DND-41 (cell line): ENCODE measurements around the gene PIK3R2.
A peak's percentile ranks its signal among the peaks of the same experiment; 100 is the strongest.
"Not testable (repeated sequence)": the region's sequence is repeated elsewhere in the genome, so short reads cannot be mapped to it uniquely, and the experiment has no call there.

Experiments used
- ATAC-seq: fragments of 200-7000 bp; cut with Tn5 transposase; 3 replicates; pipeline ENCODE4 v1.9.1; 2021; ENCODE audit warnings: low read depth; ENCODE audit not compliant: insufficient read depth
- DNase-seq: peaks from one replicate; pipeline ENCODE4 v3.0.0-alpha.2; 2020
- H2AFZ ChIP-seq: 2 replicates; pipeline ENCODE4 v1.6.0; 2012; ENCODE audit warnings: low read depth, low read length
- H3K27ac ChIP-seq: 2 replicates; pipeline ENCODE4 v1.5.1; 2012; ENCODE audit warnings: low read length, inconsistent platforms
- H3K27me3 ChIP-seq: fragments of 200-600 bp; sonication (generic); 2 replicates; pipeline ENCODE4 v1.6.0; 2012; ENCODE audit warnings: low read length, mild to moderate bottlenecking, inconsistent platforms; ENCODE audit not compliant: insufficient read depth, poor library complexity
- H3K36me3 ChIP-seq: 2 replicates; pipeline ENCODE4 v1.5.1; 2012; ENCODE audit warnings: low read length, inconsistent platforms; ENCODE audit not compliant: insufficient read depth
- H3K4me1 ChIP-seq: 2 replicates; pipeline ENCODE4 v1.5.1; 2012; ENCODE audit warnings: mild to moderate bottlenecking, low read length; ENCODE audit not compliant: insufficient read depth
- H3K4me2 ChIP-seq: 2 replicates; pipeline ENCODE4 v1.6.0; 2012; ENCODE audit warnings: mild to moderate bottlenecking, moderate library complexity, low read length, inconsistent platforms; ENCODE audit not compliant: insufficient read depth
- H3K4me3 ChIP-seq, 2 experiments: fragments of 200-600 bp in 1 of 2; shearing (Covaris generic) in 1 of 2; 2 replicates each; pipeline ENCODE4 v1.5.1; 2012 to 2016; ENCODE audit warnings: inconsistent platforms in 2 of 2, low read length in 2 of 2, mild to moderate bottlenecking in 2 of 2, low read depth in 1 of 2, moderate library complexity in 1 of 2
- H3K79me2 ChIP-seq: 2 replicates; pipeline ENCODE4 v1.6.0; 2012; ENCODE audit warnings: low read length, inconsistent platforms; ENCODE audit not compliant: insufficient read depth
- H3K9ac ChIP-seq: 2 replicates; pipeline ENCODE4 v1.6.0; 2012; ENCODE audit warnings: low read depth, mild to moderate bottlenecking, inconsistent platforms, low read length, moderate library complexity
- H3K9me3 ChIP-seq: 2 replicates; pipeline ENCODE4 v1.5.1; 2012; ENCODE audit warnings: low read length, moderate library complexity, mild to moderate bottlenecking, inconsistent platforms; ENCODE audit not compliant: insufficient read depth, severe bottlenecking
- H4K20me1 ChIP-seq: 2 replicates; pipeline ENCODE4 v1.6.0; 2012; ENCODE audit warnings: low read length; ENCODE audit not compliant: insufficient read depth
- EZH2 ChIP-seq: IDR thresholded peaks from 3 replicates; pipeline ENCODE4 v1.6.1; 2012; ENCODE audit warnings: borderline replicate concordance, low read depth, mild to moderate bottlenecking, moderate library complexity, low read length, inconsistent platforms; ENCODE audit not compliant: severe bottlenecking
- TF ChIP-seq, protein P1 (sequence below): IDR thresholded peaks from 2 replicates; pipeline ENCODE4 v1.5.1; 2012; ENCODE audit warnings: borderline replicate concordance, low read length, moderate library complexity, mild to moderate bottlenecking; ENCODE audit not compliant: poor library complexity, severe bottlenecking; ENCODE audit errors: extremely low read depth

The PIK3R2 gene

DNA sequence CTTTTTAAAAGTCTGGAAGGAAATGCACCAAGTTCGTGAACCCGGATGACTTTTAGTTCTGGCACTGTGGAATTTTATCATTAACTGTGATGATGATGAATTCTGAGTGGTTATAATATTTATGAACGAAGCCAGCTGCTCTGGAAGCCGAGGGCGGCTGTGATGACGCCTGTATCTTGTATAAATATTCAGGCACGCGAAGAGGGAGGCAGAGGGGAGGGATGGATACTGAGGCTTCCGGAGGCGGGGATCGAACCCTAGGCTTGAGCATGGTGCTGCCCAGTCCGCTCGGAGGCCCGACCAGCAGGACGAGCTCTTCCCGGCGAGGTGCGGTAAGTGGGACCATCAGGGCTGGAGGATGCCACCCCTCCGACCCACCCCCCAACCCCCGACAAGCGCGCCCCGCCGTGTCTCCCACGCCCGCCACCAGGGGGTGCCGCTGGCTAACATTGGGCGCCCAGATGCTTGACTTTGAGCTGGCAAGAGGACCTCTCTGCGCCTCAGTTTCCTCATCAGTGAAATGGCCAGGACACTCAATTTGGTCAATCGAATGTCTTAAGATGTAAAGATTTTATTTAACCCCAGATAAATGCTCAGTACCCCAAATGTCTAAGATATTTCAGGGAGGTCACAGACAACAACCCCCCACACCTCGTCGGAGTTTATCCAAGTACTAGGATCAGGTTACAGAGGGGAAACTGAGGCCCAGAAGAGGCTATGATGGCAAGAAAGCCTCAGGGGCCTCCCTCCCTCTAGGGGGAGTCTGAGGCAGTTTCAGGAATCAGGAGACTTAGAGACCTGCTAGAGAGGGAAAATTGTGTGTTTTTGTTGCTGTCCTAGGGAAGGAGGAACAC lies 55.4 kb downstream of the PIK3R2 start:
- no peaks in the 10 kb centered on the region for H3K36me3 ChIP-seq
- ATAC-seq (no peak), DNase-seq (peak; percentile 55)
- H3K27me3 ChIP-seq, result no peaks in the 10 kb centered on the region
- H2AFZ ChIP-seq, result no peak overlapping the region
- no peak for TF ChIP-seq EZH2
- TF ChIP-seq, protein P1, sequence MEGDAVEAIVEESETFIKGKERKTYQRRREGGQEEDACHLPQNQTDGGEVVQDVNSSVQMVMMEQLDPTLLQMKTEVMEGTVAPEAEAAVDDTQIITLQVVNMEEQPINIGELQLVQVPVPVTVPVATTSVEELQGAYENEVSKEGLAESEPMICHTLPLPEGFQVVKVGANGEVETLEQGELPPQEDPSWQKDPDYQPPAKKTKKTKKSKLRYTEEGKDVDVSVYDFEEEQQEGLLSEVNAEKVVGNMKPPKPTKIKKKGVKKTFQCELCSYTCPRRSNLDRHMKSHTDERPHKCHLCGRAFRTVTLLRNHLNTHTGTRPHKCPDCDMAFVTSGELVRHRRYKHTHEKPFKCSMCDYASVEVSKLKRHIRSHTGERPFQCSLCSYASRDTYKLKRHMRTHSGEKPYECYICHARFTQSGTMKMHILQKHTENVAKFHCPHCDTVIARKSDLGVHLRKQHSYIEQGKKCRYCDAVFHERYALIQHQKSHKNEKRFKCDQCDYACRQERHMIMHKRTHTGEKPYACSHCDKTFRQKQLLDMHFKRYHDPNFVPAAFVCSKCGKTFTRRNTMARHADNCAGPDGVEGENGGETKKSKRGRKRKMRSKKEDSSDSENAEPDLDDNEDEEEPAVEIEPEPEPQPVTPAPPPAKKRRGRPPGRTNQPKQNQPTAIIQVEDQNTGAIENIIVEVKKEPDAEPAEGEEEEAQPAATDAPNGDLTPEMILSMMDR, result peak; percentile 65
- H3K4me3 ChIP-seq, result no peak overlapping the region
- H3K79me2 ChIP-seq, result 0 out of 2 replicates have a peak, but pooled peaks cover under 1% of the 10 kb centered on the region
- no peak overlapping the region for H3K4me2 ChIP-seq
- no peaks in the 10 kb centered on the region for H4K20me1 ChIP-seq
- no peak overlapping the region for H3K9ac ChIP-seq
- no peaks in the 10 kb centered on the region for H3K9me3 ChIP-seq
- peaks cover 22% of the 10 kb centered on the region for H3K4me1 ChIP-seq
- no peak overlapping the region for H3K27ac ChIP-seq

DNA sequence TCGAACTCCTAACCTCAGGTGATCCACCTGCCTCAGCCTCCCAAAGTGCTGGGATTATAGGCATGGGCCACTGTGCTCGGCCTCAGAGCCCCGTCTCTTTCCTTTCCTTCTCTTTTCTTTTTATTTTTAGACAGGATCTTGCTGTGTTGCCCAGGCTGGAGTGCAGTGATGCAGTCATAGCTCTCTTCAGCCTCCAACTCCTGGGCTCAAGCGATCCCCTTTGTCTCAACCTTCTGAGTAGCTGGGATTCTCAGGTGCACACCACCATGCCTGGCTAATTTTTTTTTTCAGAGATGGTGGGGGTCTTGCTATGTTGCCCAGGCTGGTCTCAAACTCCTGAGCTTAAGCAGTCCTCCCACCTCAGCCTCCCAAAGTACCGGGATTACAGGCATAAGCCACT lies 56.9 kb downstream of the PIK3R2 start:
- ATAC-seq, H3K4me2 ChIP-seq, H3K27me3 ChIP-seq, H3K36me3 ChIP-seq, H3K79me2 ChIP-seq, H2AFZ ChIP-seq, H3K27ac ChIP-seq, H3K4me3 ChIP-seq, H4K20me1 ChIP-seq, H3K9me3 ChIP-seq, H3K9ac ChIP-seq, DNase-seq: not testable (repeated sequence)
- H3K4me1 ChIP-seq, result peaks cover 11% of the 10 kb centered on the region

DNA sequence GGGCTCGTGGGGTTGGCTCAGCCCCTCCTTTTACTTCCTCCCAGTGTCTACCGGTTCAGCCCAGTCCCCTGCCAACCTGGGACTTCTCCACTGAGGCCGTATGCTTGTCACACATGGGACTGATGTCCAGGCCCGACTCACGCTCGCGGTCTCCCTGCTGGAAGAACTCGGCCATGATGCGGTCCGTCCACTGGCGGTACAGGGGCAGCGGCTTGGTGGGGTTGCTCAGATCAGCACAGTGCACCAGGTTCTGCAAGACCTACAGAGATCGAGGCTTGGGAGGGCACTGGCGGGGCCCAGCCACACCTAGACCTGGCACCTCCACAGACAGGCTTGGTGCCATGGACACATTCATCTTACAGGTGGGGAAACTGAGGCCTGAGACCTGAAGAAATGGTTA lies 58.7 kb downstream of the PIK3R2 start:
- Histone ChIP-seq H3K36me3 (no peaks in the 10 kb centered on the region), H3K4me2 (no peak overlapping the region), H3K4me3 (no peak overlapping the region), H4K20me1 (no peaks in the 10 kb centered on the region), H3K27me3 (no peaks in the 10 kb centered on the region), H3K4me1 (no peaks in the 10 kb centered on the region), H3K27ac (no peak overlapping the region), H2AFZ (no peak overlapping the region), H3K9ac (no peak overlapping the region), H3K79me2 (no peaks in the 10 kb centered on the region), H3K9me3 (no peaks in the 10 kb centered on the region)
- no peak for TF ChIP-seq EZH2
- TF ChIP-seq, protein P1, result no peak
- DNase-seq (no peak), ATAC-seq (no peak)

DNA sequence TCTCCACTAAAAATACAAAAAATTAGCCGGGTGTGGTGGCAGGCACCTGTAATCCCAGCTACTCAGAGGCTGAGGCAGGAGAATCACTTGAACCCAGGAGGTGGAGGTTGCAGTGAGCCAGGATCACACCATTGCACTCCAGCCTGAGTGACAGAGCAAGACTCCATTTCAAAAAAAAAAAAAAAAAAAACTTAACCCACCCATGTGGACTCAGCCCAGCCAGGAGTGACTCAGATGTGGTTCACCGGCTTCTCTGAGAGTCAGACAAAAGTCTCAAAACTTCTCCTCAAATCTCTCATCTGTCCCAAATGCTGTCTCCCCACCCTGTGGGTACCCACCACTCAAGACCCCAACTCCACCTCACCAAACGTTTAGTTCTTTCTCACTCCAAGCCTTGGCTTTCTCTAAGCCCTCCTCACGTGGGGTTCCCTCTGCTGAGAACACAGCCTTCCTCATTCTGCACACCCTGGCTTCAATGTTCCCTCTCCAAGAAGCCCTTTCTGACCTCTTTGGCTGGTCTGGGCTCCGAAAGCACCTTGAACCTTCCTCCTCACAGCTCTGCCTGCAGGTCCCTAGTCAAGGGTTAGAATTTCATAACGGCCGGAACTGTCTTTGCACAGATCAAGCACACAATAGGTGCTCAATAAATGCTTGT lies 61.9 kb downstream of the PIK3R2 start:
- Histone ChIP-seq H3K9ac (no peak overlapping the region), H3K27me3 (no peaks in the 10 kb centered on the region), H2AFZ (no peak overlapping the region), H3K27ac (no peak overlapping the region), H3K4me1 (no peaks in the 10 kb centered on the region), H3K4me3 (no peak overlapping the region), H3K4me2 (no peak overlapping the region), H3K79me2 (no peaks in the 10 kb centered on the region), H3K36me3 (no peaks in the 10 kb centered on the region), H4K20me1 (no peaks in the 10 kb centered on the region), H3K9me3 (no peaks in the 10 kb centered on the region)
- no peak for DNase-seq
- no peak for ATAC-seq
- TF ChIP-seq, protein P1, result no peak
- no peak for TF ChIP-seq EZH2
